ENCODE measurements around the gene UGT1A5. TPM values are rescaled to one million over a fixed set of nuclear protein-coding genes. Genes with fewer than 3 reads are reported as not detected.

The UGT1A5 gene
- total RNA-seq, 2 experiments from 2014 or later, result not detected

GRCh38 chr2:233754872-233755611, 42.3 kb downstream of the UGT1A5 start:
- Histone ChIP-seq H3K9me2 (ENCODE audit: insufficient read depth, low read length) (no peaks in the 10 kb centered on the region; the same call in 1 of the 2 replicates), H3K79me2 (ENCODE audit: insufficient read depth, low read depth, low read length) (no peaks in the 10 kb centered on the region), H3K4me1 (ENCODE audit: insufficient read depth, low read length, poor library complexity, severe bottlenecking) (no peaks in the 10 kb centered on the region), H2AFZ (ENCODE audit: low read length) (no peak overlapping the region), H3K4me3 (ENCODE audit: low read depth, low read length, poor library complexity, severe bottlenecking) (no peak overlapping the region), H4K20me1 (ENCODE audit: insufficient read depth, low read length) (no peaks in the 10 kb centered on the region), H3K9me3 (ENCODE audit: low read length) (no peaks in the 10 kb centered on the region), H3K36me3 (ENCODE audit: insufficient read depth, low read length) (no peaks in the 10 kb centered on the region), H3K27ac (ENCODE audit: low read depth, low read length, poor library complexity, severe bottlenecking) (no peak overlapping the region), H3K4me2 (ENCODE audit: low read length) (no peak overlapping the region)
- ChIA-PET CTCF (ENCODE audit: unreplicated experiment) (no interaction called here), POLR2A (no interaction called here)
- intact Hi-C loops (cut with micrococcal nuclease; ENCODE audit: unreplicated experiment), result no loop called here
- no peak for DNase-seq (ENCODE audit: low spot score)
- TF ChIP-seq EZH2phosphoT487 (IDR thresholded peaks at IDR 0.05; ENCODE audit: borderline replicate concordance, low read depth, low read length) (no peak), CTCF (conservative IDR thresholded peaks at IDR 0.05; ENCODE audit: low read length) (no peak)
- BruUV-seq (replicated peaks), result no TSS peak

GRCh38 chr2:233756429-233757081, 43.8 kb downstream of the UGT1A5 start:
- H3K79me2 ChIP-seq (ENCODE audit: insufficient read depth, low read depth, low read length), result no peaks in the 10 kb centered on the region
- H4K20me1 ChIP-seq (ENCODE audit: insufficient read depth, low read length), result no peaks in the 10 kb centered on the region
- H3K4me1 ChIP-seq (ENCODE audit: insufficient read depth, low read length, poor library complexity, severe bottlenecking), result no peaks in the 10 kb centered on the region
- ChIA-PET CTCF (ENCODE audit: unreplicated experiment) (no interaction called here), POLR2A (no interaction called here)
- intact Hi-C loops (cut with micrococcal nuclease; ENCODE audit: unreplicated experiment), result no loop called here
- TF ChIP-seq EZH2phosphoT487 (IDR thresholded peaks at IDR 0.05; ENCODE audit: borderline replicate concordance, low read depth, low read length) (no peak), CTCF (conservative IDR thresholded peaks at IDR 0.05; ENCODE audit: low read length) (no peak)
- H3K27ac ChIP-seq (ENCODE audit: low read depth, low read length, poor library complexity, severe bottlenecking), result no peak overlapping the region
- no peaks in the 10 kb centered on the region for H3K9me3 ChIP-seq (ENCODE audit: low read length)
- no peaks in the 10 kb centered on the region; the same call in 1 of the 2 replicates for H3K9me2 ChIP-seq (ENCODE audit: insufficient read depth, low read length)
- BruUV-seq (replicated peaks), result no TSS peak
- H3K4me3 ChIP-seq (ENCODE audit: low read depth, low read length, poor library complexity, severe bottlenecking), result no peak overlapping the region
- no peak overlapping the region for H3K4me2 ChIP-seq (ENCODE audit: low read length)
- H2AFZ ChIP-seq (ENCODE audit: low read length), result no peak overlapping the region
- H3K36me3 ChIP-seq (ENCODE audit: insufficient read depth, low read length), result no peaks in the 10 kb centered on the region
- no peak for DNase-seq (ENCODE audit: low spot score)

GRCh38 chr2:233758141-233758540, 45.4 kb downstream of the UGT1A5 start:
- H3K9me3 ChIP-seq (ENCODE audit: low read length), result no peaks in the 10 kb centered on the region
- no peaks in the 10 kb centered on the region for H3K36me3 ChIP-seq (ENCODE audit: insufficient read depth, low read length)
- TF ChIP-seq CTCF (conservative IDR thresholded peaks at IDR 0.05; ENCODE audit: low read length), result no peak
- no peak for TF ChIP-seq EZH2phosphoT487 (IDR thresholded peaks at IDR 0.05; ENCODE audit: borderline replicate concordance, low read depth, low read length)
- no TSS peak for BruUV-seq (replicated peaks)
- CTCF ChIA-PET (ENCODE audit: unreplicated experiment), result no interaction called here
- no peaks in the 10 kb centered on the region for H3K4me1 ChIP-seq (ENCODE audit: insufficient read depth, low read length, poor library complexity, severe bottlenecking)
- no peak overlapping the region for H3K4me3 ChIP-seq (ENCODE audit: low read depth, low read length, poor library complexity, severe bottlenecking)
- H4K20me1 ChIP-seq (ENCODE audit: insufficient read depth, low read length), result no peaks in the 10 kb centered on the region
- H3K79me2 ChIP-seq (ENCODE audit: insufficient read depth, low read depth, low read length), result no peaks in the 10 kb centered on the region
- no peak overlapping the region for H2AFZ ChIP-seq (ENCODE audit: low read length)
- H3K9me2 ChIP-seq (ENCODE audit: insufficient read depth, low read length), result no peaks in the 10 kb centered on the region; the same call in 1 of the 2 replicates
- POLR2A ChIA-PET, result no interaction called here
- no peak overlapping the region for H3K27ac ChIP-seq (ENCODE audit: low read depth, low read length, poor library complexity, severe bottlenecking)
- DNase-seq (ENCODE audit: low spot score), result no peak
- H3K4me2 ChIP-seq (ENCODE audit: low read length), result no peak overlapping the region
- intact Hi-C loops (cut with micrococcal nuclease; ENCODE audit: unreplicated experiment), result no loop called here

Measured in OCI-LY7 (cell line).